HL-60/S4 treated with retinoic acid at 250 ng/mL for 4 days and 3 days (cell line): ENCODE data around the gene ME3.
"Not testable (repeated sequence)": the region's sequence is repeated elsewhere in the genome, so short reads cannot be mapped to it uniquely, and the experiment has no call there.

Experiments used
- in situ Hi-C: fragments of 300-500 bp; cut with MboI; formaldehyde crosslinking; loops from 2 replicates; pipeline ENCODE4 v1.7.0; 2022; ENCODE audit warnings: low sequenced_read_pairs

ME3 gene

GRCh38 chr11:86565801-86566312 lies 106.6 kb downstream of the ME3 start:
- in situ Hi-C loops, result no loop called here

GRCh38 chr11:86565388-86565787 lies 107.0 kb downstream of the ME3 start:
- in situ Hi-C loops, result no loop called here

- in situ Hi-C loops, result not testable (repeated sequence)
Measured at GRCh38 chr11:86562842-86563241, 109.6 kb downstream of the ME3 start.

GRCh38 chr11:86559311-86559945 lies 113.0 kb downstream of the ME3 start:
- in situ Hi-C loops, result no loop called here

- in situ Hi-C loops, result no loop called here
Measured at GRCh38 chr11:86558841-86559240, 113.6 kb downstream of the ME3 start.

GRCh38 chr11:86558207-86558606 lies 114.2 kb downstream of the ME3 start:
- in situ Hi-C loops, result no loop called here

GRCh38 chr11:86555866-86556265 lies 116.5 kb downstream of the ME3 start:
- in situ Hi-C loops, result no loop called here

GRCh38 chr11:86555401-86555800 lies 117.0 kb downstream of the ME3 start:
- in situ Hi-C loops, result no loop called here

- in situ Hi-C loops, result no loop called here
Measured at GRCh38 chr11:86553265-86553664, 119.2 kb downstream of the ME3 start.

- in situ Hi-C loops, result no loop called here
Measured at GRCh38 chr11:86551288-86552092, 120.9 kb downstream of the ME3 start.

- in situ Hi-C loops, result no loop called here
Measured at GRCh38 chr11:86550757-86551156, 121.7 kb downstream of the ME3 start.

GRCh38 chr11:86548271-86548917 lies 124.0 kb downstream of the ME3 start:
- in situ Hi-C loops, result no loop called here

- in situ Hi-C loops, result no loop called here
Measured at GRCh38 chr11:86547727-86548126, 124.7 kb downstream of the ME3 start.

GRCh38 chr11:86541299-86541698 lies 131.1 kb downstream of the ME3 start:
- in situ Hi-C loops, result not testable (repeated sequence)

GRCh38 chr11:86538223-86538548 lies 134.2 kb downstream of the ME3 start:
- in situ Hi-C loops, result no loop called here

- in situ Hi-C loops, result no loop called here
Measured at GRCh38 chr11:86537541-86538222, 134.7 kb downstream of the ME3 start.

- in situ Hi-C loops, result no loop called here
Measured at GRCh38 chr11:86535773-86536172, 136.6 kb downstream of the ME3 start.

GRCh38 chr11:86524620-86525352 lies 147.6 kb downstream of the ME3 start:
- in situ Hi-C loops, result no loop called here

GRCh38 chr11:86523738-86524619 lies 148.4 kb downstream of the ME3 start:
- in situ Hi-C loops, result no loop called here

- in situ Hi-C loops, result not testable (repeated sequence)
Measured at GRCh38 chr11:86522512-86522911, 149.9 kb downstream of the ME3 start.
